GM19099 (cell line): ENCODE measurements around the gene ATRNL1.

ENCODE experiments used
- POLR2A ChIP-seq: IDR thresholded peaks from 3 replicates; pipeline ENCODE4 v1.6.1; 2011; ENCODE audit warnings: low read depth; ENCODE audit not compliant: insufficient read length; ENCODE audit errors: extremely low read depth

ATRNL1 gene

GRCh38 chr10:115903845-115904244 lies 810.7 kb downstream of the ATRNL1 start:
- no peak for TF ChIP-seq POLR2A

GRCh38 chr10:115909037-115909436 lies 815.9 kb downstream of the ATRNL1 start:
- TF ChIP-seq POLR2A = no peak

DNA sequence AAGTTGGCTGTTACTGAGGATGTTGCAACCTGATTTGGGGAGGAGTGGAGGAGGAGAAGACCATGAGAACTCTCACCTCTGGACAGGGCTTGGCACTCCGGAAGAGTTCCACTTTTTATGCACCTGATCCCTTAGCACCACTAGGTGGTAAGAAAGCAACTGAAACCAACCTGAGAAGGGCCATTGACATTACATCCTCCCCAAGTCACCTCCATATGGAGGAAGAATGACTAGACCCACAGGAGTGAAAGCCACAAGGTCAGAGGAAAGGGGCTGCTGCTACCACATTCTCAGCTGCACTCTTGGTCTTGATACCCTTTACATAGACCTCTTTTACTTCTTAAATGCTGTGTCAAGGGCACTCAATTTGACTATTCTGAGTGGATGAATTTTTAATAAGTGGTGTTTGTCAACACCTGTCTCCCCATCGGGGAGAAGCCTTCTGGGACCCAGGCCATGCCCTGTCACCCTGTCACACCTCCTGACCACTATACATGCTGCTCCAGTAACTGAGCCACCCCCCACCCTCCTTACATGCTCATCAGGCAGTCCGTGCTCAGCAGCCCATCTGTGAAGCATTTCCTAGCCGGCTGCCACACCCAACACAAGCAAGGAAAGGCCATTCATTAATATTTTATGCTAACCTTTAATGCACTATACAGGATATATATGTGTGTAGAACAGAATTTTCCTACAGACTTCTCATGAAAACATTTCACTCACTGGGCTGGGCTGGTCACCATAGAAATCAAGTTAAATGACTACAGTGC lies 817.0 kb downstream of the ATRNL1 start:
- TF ChIP-seq POLR2A = no peak

- TF ChIP-seq POLR2A = no peak
Observed at GRCh38 chr10:115914475-115914874, 821.3 kb downstream of the ATRNL1 start.

DNA sequence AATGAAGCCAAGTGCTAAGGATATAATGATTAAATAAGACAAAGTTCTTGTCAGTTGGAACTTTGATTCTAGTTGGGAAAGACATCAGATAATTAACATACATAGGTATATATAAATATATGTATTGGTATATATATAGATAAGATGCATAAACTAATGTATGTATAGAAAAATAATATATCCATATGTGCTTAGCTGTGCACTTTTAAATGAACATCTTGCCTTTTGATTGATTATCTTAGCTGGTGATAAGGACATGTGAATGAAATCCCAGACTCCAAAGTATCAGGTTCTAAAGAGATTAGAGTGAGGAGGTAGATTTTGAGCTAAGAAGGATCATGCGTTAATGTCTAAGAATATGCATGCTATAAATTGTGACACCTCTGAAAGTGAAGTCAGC lies 822.3 kb downstream of the ATRNL1 start:
- TF ChIP-seq POLR2A = no peak

DNA sequence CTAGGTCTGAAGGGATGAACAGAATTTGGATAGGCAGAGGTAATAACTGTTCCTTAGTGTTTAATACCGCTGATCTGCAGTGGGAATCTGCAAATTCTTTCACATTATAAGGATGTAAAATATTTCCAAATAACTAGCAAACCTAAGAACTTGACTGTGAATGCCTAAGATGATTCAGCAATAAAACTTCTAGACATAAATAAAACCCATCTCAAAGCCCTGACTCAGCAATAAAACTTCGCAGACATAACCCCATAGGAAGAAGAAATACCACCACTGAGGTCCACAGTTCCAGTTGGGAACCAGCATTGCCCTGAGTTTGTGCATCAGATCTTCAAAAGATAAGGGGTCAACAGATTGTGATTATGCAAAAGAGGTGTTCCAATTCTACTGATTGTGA lies 825.6 kb downstream of the ATRNL1 start:
- TF ChIP-seq POLR2A = no peak

GRCh38 chr10:115921795-115922194 lies 828.6 kb downstream of the ATRNL1 start:
- no peak for TF ChIP-seq POLR2A

DNA sequence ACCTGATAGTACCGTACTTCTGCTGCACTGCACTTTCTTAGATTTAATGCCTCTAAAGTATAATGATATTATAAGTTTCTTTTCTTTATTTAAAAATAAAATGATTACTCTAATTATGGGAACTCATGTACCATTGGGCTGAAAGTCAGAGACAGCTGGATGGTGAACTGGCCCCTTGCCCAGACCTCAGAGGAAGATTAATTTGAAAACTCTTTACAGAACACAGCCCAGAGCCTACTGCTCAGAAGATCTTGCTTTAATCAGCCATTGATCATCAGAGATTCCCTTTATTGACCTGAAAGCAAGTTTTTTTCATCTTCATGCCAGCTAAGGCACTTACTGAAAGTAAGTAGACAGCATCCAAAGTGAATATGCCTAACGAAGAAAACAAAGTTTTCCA lies 838.1 kb downstream of the ATRNL1 start:
- no peak for TF ChIP-seq POLR2A

- TF ChIP-seq POLR2A = no peak
Observed at GRCh38 chr10:115932099-115932498, 838.9 kb downstream of the ATRNL1 start.

DNA sequence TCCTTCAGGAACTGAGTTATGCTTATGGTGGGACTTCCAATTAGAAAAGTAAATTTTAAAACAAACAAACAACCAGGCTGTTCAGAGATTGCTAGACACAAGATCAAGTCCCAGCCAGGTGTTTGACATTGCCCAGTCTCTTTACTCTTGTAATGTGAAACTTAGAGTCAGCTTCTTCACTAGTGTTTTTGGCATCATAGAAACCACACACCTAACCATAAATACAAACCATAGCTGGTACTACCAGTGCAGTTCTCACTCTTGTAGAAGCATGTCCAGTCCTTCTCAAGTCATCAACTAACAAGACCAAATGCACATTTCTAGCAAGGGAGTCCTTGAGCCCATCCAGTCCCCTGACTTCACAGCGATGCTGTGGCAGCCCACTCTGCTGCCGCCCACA lies 839.9 kb downstream of the ATRNL1 start:
- no peak for TF ChIP-seq POLR2A

GRCh38 chr10:115935731-115936130 lies 842.6 kb downstream of the ATRNL1 start:
- TF ChIP-seq POLR2A = no peak

DNA sequence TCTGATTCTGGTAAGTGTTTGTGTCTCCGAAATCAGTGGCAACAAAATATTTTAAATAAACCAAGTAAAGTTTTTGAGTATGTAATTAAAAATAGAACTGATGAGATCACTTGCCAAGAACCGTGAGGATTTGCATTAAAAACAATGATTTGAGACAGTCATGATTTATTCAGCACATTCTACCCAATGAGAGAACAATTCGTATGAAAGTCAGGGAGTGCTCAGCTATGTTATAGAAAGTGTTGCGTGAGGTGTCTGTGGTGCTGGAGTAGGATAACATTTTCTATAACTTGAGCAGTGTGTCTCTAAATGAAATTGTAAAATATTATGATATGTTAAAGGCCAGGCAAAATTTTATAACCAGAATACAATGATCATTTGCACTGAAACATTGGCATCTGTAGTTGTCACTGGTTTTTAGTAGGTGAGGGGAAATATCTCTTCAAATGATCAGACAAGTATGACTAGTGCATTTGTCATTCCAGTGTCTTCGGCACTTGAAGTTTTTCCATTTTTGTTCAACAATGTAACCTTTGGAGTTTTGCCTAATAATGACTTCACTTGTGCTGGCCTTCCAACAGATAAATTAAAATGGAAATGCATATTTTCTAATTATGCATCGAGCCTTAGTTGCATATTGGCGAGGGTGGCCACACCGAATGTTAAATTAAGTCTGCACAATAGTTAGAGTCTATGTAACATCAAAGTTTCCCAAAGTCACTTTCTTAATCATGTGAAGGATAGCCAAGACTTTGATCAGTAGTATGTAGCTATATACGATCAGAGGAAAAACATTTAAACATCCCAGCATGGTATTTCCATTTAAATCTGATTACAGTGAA lies 844.0 kb downstream of the ATRNL1 start:
- no peak for TF ChIP-seq POLR2A

- TF ChIP-seq POLR2A = no peak
Observed at GRCh38 chr10:115937768-115938056, 844.5 kb downstream of the ATRNL1 start.

GRCh38 chr10:115939101-115939854 lies 846.1 kb downstream of the ATRNL1 start:
- TF ChIP-seq POLR2A = no peak

DNA sequence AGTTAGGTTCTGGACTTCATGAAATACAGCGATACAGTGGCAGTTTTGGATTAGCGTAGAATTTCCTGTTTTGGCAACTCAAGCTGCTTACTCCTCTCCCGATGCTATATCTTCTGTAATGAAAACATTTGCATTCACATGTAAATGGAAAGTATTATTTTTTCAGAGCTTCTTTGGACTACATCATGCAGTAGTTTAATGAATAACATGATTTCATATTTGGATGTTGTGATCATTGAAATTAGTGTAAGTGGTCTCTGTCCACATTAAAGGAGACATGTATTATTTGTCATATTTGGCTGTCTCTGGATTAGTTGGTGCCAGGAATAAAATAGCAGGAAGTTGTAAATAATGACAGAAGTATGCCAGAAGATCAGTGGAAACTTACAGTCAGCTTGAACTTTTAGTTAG lies 848.2 kb downstream of the ATRNL1 start:
- no peak for TF ChIP-seq POLR2A
